Neural progenitor cell (in vitro differentiated cells): ENCODE results near the gene FBXW2. TPM values are rescaled to one million over a fixed set of nuclear protein-coding genes. Genes with fewer than 3 reads are reported as not detected.
A peak's percentile ranks its signal among the peaks of the same experiment; 100 is the strongest.

Experiments
- DNase-seq: peaks from one replicate; pipeline ENCODE4 v3.0.0-alpha.2; 2016; ENCODE audit warnings: low spot score
- H2AFZ ChIP-seq: fragments of 200-600 bp; sonication (generic); replicated peaks from 2 replicates; pipeline ENCODE4 v1.6.1; 2016; ENCODE audit warnings: antibody characterized with exemption
- H3F3A ChIP-seq: fragments of 200-600 bp; sonication (generic); 2 replicates; pipeline ENCODE4 v1.6.1; 2016; ENCODE audit warnings: antibody characterized with exemption, low read depth
- H3K27ac ChIP-seq: fragments of 200-600 bp; sonication (generic); 2 replicates; pipeline ENCODE4 v1.5.1; 2016; ENCODE audit warnings: mild to moderate bottlenecking
- H3K27me3 ChIP-seq: fragments of 200-600 bp; sonication (generic); 2 replicates; pipeline ENCODE4 v1.6.1; 2016; ENCODE audit warnings: mild to moderate bottlenecking, moderate library complexity
- H3K36me3 ChIP-seq: fragments of 200-600 bp; sonication (generic); 2 replicates; pipeline ENCODE4 v1.5.1; 2016
- H3K4me1 ChIP-seq: fragments of 200-600 bp; sonication (generic); 2 replicates; pipeline ENCODE4 v1.6.1; 2016; ENCODE audit warnings: mixed run types
- H3K4me2 ChIP-seq: fragments of 200-600 bp; sonication (generic); 2 replicates; pipeline ENCODE4 v1.6.1; 2016
- H3K4me3 ChIP-seq: fragments of 200-600 bp; sonication (generic); 2 replicates; pipeline ENCODE4 v1.5.1; 2016
- H3K79me2 ChIP-seq: fragments of 200-600 bp; sonication (generic); 2 replicates; pipeline ENCODE4 v1.6.1; 2016; ENCODE audit warnings: low read depth
- H3K9ac ChIP-seq: fragments of 200-600 bp; sonication (generic); 2 replicates; pipeline ENCODE4 v1.6.1; 2016
- H3K9me3 ChIP-seq: fragments of 200-600 bp; sonication (generic); 2 replicates; pipeline ENCODE4 v1.5.1; 2016; ENCODE audit warnings: low read depth
- H4K20me1 ChIP-seq: fragments of 200-600 bp; sonication (generic); 2 replicates; pipeline ENCODE4 v1.6.1; 2016; ENCODE audit warnings: low read depth
- H3K27ac Mint-ChIP-seq: 3 replicates; pipeline ENCODE4 v1.8.0; 2021; ENCODE audit warnings: mixed read lengths
- H3K27me3 Mint-ChIP-seq: 2 replicates; pipeline ENCODE4 v1.8.0; 2022; ENCODE audit warnings: low read depth, mild to moderate bottlenecking, inconsistent platforms, moderate library complexity, mixed read lengths; ENCODE audit not compliant: insufficient read depth
- H3K36me3 Mint-ChIP-seq: 3 replicates; pipeline ENCODE4 v1.8.0; 2021; ENCODE audit warnings: mixed read lengths
- H3K4me1 Mint-ChIP-seq: 3 replicates; pipeline ENCODE4 v1.8.0; 2021; ENCODE audit warnings: mixed read lengths
- H3K4me3 Mint-ChIP-seq: 3 replicates; pipeline ENCODE4 v1.8.0; 2021; ENCODE audit warnings: mild to moderate bottlenecking, moderate library complexity, mixed read lengths
- H3K9me3 Mint-ChIP-seq: 3 replicates; pipeline ENCODE4 v1.8.0; 2020; ENCODE audit warnings: mixed read lengths
- CTCF ChIP-seq: fragments of 200-600 bp; sonication (generic); IDR thresholded peaks from 2 replicates; pipeline ENCODE4 v1.5.1; 2017; ENCODE audit warnings: antibody characterized with exemption, mild to moderate bottlenecking
- EZH2 ChIP-seq: fragments of 200-600 bp; sonication (generic); IDR thresholded peaks from 2 replicates; pipeline ENCODE4 v1.6.1; 2017; ENCODE audit warnings: antibody characterized with exemption, mild to moderate bottlenecking, moderate library complexity
- EZH2phosphoT487 ChIP-seq: fragments of 200-600 bp; sonication (generic); IDR thresholded peaks from 2 replicates; pipeline ENCODE4 v1.6.1; 2017; ENCODE audit warnings: antibody characterized with exemption
- total RNA-seq: library from RNA; depleted of rRNA; stranded (reverse); fragments of >200 nt; gene quantifications from 2 replicates; pipeline ENCODE4 v1.2.3, GENCODE V29; 2015; ENCODE audit warnings: low replicate concordance

Gene FBXW2
- total RNA-seq, 1 donor from 2014 or later = 32.7 TPM

DNA sequence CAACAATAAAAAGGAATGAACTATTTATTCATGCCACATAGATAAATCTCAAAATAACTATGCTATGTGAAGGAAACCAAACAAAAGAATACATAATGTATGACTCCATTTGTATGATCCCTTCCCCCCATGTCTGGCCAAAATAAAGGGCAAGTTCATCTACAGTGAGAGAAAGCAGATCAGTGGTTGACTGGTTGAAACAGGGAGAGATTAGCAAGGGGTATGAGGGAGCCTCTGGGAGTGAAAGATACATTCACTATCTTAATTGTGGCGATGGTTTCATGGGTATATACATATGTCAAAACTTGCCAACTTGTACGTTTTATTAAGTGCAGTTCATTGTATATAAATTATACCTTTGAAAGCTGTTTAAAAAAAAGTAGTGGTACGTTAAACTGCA lies 44.7 kb upstream of the FBXW2 start:
- H2AFZ ChIP-seq = no peak overlapping the region
- Mint-ChIP-seq H3K36me3 (peaks cover 9% of the 10 kb centered on the region), H3K27me3 (no peaks in the 10 kb centered on the region), H3K27ac (no peak overlapping the region), H3K9me3 (no peaks in the 10 kb centered on the region), H3K4me1 (peaks cover 3% of the 10 kb centered on the region), H3K4me3 (no peak overlapping the region)
- H3K4me1 ChIP-seq = no peaks in the 10 kb centered on the region
- H3K27me3 ChIP-seq = no peaks in the 10 kb centered on the region
- no peak overlapping the region for H3K4me2 ChIP-seq
- no peaks in the 10 kb centered on the region for H4K20me1 ChIP-seq
- H3K9me3 ChIP-seq = no peaks in the 10 kb centered on the region
- H3K4me3 ChIP-seq = no peak overlapping the region
- no peak for TF ChIP-seq EZH2phosphoT487
- no peak for TF ChIP-seq EZH2
- no peaks in the 10 kb centered on the region for H3K79me2 ChIP-seq
- H3K9ac ChIP-seq = no peak overlapping the region
- no peak for DNase-seq
- no peaks in the 10 kb centered on the region for H3K36me3 ChIP-seq
- no peak overlapping the region for H3K27ac ChIP-seq
- no peaks in the 10 kb centered on the region for H3F3A ChIP-seq

GRCh38 chr9:120833325-120833724 lies 40.1 kb upstream of the FBXW2 start:
- H3K27me3 ChIP-seq = no peaks in the 10 kb centered on the region
- H3K4me2 ChIP-seq = no peak overlapping the region
- H3K27me3 Mint-ChIP-seq = no peaks in the 10 kb centered on the region
- H4K20me1 ChIP-seq = no peaks in the 10 kb centered on the region
- no peak overlapping the region for H2AFZ ChIP-seq
- no peak overlapping the region for H3K9ac ChIP-seq
- no peaks in the 10 kb centered on the region for H3F3A ChIP-seq
- no peak overlapping the region for H3K4me3 ChIP-seq
- no peaks in the 10 kb centered on the region for H3K79me2 ChIP-seq
- H3K27ac Mint-ChIP-seq = no peak overlapping the region
- no peaks in the 10 kb centered on the region for H3K9me3 Mint-ChIP-seq
- H3K36me3 ChIP-seq = no peaks in the 10 kb centered on the region
- H3K36me3 Mint-ChIP-seq = peaks cover 3% of the 10 kb centered on the region
- no peaks in the 10 kb centered on the region for H3K4me1 Mint-ChIP-seq
- H3K4me1 ChIP-seq = no peaks in the 10 kb centered on the region
- TF ChIP-seq EZH2phosphoT487 (no peak), CTCF (no peak)
- no peak overlapping the region for H3K27ac ChIP-seq
- H3K4me3 Mint-ChIP-seq = no peak overlapping the region
- no peaks in the 10 kb centered on the region for H3K9me3 ChIP-seq
- DNase-seq = no peak

GRCh38 chr9:120832807-120833206 lies 39.6 kb upstream of the FBXW2 start:
- Mint-ChIP-seq H3K9me3 (no peaks in the 10 kb centered on the region), H3K27ac (peak overlapping the region; percentile 27), H3K36me3 (peaks cover 3% of the 10 kb centered on the region), H3K27me3 (no peaks in the 10 kb centered on the region), H3K4me1 (no peaks in the 10 kb centered on the region), H3K4me3 (no peak overlapping the region)
- Histone ChIP-seq H4K20me1 (no peaks in the 10 kb centered on the region), H3K9me3 (no peaks in the 10 kb centered on the region), H3K27ac (no peak overlapping the region), H3K4me1 (no peaks in the 10 kb centered on the region), H3K4me3 (no peak overlapping the region), H2AFZ (no peak overlapping the region), H3K36me3 (no peaks in the 10 kb centered on the region), H3K79me2 (no peaks in the 10 kb centered on the region), H3K4me2 (no peak overlapping the region), H3K9ac (no peak overlapping the region), H3F3A (no peaks in the 10 kb centered on the region), H3K27me3 (no peaks in the 10 kb centered on the region)
- DNase-seq = no peak
- TF ChIP-seq EZH2 (no peak), CTCF (no peak), EZH2phosphoT487 (no peak)

- Histone ChIP-seq H3K36me3 (no peaks in the 10 kb centered on the region), H3F3A (no peaks in the 10 kb centered on the region), H2AFZ (no peak overlapping the region), H3K4me1 (no peaks in the 10 kb centered on the region), H4K20me1 (no peaks in the 10 kb centered on the region), H3K9me3 (no peaks in the 10 kb centered on the region), H3K4me2 (no peak overlapping the region), H3K9ac (no peak overlapping the region), H3K79me2 (no peaks in the 10 kb centered on the region), H3K4me3 (no peak overlapping the region), H3K27ac (no peak overlapping the region), H3K27me3 (no peaks in the 10 kb centered on the region)
- TF ChIP-seq EZH2phosphoT487 (no peak), CTCF (no peak), EZH2 (no peak)
- no peaks in the 10 kb centered on the region for H3K4me1 Mint-ChIP-seq
- no peak overlapping the region for H3K27ac Mint-ChIP-seq
- no peak overlapping the region for H3K4me3 Mint-ChIP-seq
- DNase-seq = no peak
- no peaks in the 10 kb centered on the region for H3K27me3 Mint-ChIP-seq
- no peaks in the 10 kb centered on the region for H3K9me3 Mint-ChIP-seq
- peaks cover 14% of the 10 kb centered on the region for H3K36me3 Mint-ChIP-seq
These were observed 37.6 kb upstream of the FBXW2 start for GRCh38 chr9:120830865-120831264.
